GM12865 (cell line): ENCODE data around the gene HELZ2.
A peak's percentile ranks its signal among the peaks of the same experiment; 100 is the strongest.

ENCODE experiments used
- DNase-seq: peaks from one replicate; pipeline ENCODE4 v3.0.0; 2010; ENCODE audit warnings: low read depth
- H3K4me3 ChIP-seq: 2 replicates; pipeline ENCODE4 v1.5.1; 2011; ENCODE audit warnings: mild to moderate bottlenecking, low read depth, low read length, control low read depth
- TF ChIP-seq, protein P1 (sequence below): IDR thresholded peaks from 2 replicates; pipeline ENCODE4 v1.5.1; 2011; ENCODE audit warnings: low read length, control low read depth, low read depth, inconsistent platforms; ENCODE audit not compliant: insufficient read depth; ENCODE audit errors: missing control alignments

Gene HELZ2

DNA sequence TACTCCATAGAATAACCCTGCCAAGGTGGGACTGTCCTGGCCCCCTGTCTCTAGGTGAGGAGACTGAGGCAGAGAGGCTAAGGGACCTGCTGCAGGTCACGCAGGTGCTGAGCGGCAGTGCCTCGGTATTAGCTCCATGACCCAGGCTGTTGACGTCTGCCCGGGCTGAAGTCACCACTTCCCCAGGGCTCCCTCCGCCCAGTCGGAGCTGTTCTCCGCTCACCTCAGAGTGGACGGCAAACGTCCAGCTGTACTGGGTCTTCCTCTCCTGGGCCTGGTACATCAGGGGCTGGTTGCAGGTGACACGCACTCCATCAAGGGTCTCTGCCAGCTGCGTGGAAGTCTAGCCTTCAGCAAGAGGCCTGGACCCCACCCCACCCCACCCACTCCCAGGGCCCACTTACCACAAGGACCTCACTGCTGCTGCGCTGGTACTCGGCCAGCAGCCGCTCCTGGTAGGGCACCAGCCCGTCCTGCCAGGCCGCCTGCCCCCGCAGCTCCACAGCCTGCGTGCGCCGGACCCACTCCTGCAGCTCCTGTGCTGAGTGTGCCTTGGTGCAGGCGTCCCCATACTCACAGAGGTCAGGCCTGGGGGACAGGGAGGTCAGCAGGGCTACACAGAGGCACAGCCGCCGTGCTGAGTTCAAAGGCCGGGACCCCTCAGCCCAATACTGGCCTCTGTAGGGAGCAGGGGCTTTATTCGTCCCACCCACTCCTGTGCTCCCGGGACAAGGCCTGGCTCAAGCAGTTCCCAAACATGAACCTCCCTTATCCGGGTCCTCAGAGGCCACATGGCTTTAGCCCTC is 3.6 kb downstream of the HELZ2 start:
- no peak for DNase-seq
- H3K4me3 ChIP-seq: no peak overlapping the region
- TF ChIP-seq, protein P1, sequence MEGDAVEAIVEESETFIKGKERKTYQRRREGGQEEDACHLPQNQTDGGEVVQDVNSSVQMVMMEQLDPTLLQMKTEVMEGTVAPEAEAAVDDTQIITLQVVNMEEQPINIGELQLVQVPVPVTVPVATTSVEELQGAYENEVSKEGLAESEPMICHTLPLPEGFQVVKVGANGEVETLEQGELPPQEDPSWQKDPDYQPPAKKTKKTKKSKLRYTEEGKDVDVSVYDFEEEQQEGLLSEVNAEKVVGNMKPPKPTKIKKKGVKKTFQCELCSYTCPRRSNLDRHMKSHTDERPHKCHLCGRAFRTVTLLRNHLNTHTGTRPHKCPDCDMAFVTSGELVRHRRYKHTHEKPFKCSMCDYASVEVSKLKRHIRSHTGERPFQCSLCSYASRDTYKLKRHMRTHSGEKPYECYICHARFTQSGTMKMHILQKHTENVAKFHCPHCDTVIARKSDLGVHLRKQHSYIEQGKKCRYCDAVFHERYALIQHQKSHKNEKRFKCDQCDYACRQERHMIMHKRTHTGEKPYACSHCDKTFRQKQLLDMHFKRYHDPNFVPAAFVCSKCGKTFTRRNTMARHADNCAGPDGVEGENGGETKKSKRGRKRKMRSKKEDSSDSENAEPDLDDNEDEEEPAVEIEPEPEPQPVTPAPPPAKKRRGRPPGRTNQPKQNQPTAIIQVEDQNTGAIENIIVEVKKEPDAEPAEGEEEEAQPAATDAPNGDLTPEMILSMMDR: no peak

DNA sequence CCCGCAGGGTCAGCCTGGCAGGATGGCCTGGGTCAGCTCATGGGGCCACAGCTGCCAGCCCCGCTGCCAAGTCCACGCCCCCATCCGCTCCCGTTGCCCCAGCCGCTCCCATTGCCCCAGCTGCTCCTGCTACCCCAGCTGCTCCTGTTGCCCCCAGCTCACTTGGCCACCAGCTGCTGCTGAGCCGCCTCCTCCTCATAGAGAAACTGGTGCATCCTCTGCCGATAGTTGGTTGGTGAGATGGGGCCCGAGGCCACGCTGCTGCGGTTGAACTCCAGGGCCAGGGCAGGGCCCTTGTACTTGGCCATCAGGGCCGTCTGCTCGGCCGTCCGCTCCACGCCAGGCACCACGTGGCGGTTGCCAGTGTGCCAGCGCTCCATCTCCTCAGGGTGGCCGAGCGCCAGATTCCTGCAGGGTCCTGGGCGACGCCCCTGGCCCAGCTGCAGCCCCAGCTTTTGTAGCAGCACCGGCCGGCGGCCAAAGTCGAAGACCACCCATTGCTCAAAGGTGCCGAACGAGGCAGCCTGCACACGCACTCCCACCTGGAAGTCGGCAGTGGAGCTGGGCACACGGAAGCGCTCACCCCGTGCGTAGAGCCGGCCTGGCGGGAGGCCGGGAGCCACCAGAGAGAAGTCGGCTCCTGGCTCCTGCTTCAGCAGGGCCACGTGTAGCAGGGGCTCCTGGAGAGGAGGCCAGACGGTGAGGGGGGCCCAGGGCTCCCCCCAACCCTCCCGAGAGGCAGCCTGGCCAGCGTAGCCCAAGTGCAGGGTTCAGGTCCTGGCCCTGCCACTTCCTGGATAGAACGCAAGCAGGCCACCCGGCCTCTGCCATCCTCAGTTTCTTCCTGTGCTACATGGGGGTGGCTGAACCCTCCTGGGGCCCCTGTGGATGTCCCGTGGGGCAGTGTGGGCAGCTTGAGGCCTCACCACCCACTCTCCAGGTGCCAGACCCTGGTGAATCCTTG is 4.8 kb downstream of the HELZ2 start:
- no peak for DNase-seq
- TF ChIP-seq, protein P1: no peak
- no peak overlapping the region for H3K4me3 ChIP-seq

DNA sequence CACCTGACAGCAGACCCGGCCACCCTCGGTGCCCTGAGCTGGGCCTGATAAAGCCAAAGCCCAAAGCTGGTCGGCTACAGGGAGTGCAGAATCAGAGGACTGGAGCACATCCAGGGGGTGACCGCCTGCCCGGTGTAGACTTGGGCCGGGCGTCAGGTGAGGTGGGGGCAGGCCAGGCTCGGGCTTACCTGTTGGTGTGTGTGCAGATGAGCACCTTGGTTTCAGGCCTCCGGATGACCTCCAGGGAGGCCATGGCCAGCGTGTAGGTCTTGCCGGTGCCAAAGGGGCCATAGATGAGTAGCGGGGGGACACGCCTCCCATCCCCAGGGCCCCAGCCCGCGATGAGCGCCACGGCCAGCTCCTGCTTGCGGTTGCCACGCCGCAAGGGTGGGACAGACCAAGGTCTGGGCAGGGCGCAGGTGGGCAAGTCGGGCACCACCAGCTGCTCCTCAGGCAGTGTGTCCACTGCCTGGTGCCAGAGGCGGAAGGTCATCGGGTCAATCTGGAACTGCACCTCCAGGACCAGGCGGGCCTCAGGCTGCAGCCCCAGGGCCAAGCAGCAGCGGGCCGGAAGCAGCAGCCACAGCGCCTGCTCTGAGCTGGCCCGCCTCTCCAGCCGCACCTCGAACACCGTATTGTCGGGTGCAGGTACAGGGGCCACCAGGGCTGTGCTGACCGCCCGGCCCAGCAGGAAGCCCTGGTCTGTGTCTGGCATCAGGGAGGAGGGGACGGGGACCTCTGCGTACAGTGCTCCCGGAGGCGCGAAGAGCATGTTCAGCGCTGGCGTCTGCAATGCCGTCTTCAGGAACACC is 5.7 kb downstream of the HELZ2 start:
- TF ChIP-seq, protein P1: no peak
- H3K4me3 ChIP-seq: no peak overlapping the region
- DNase-seq: peak; percentile 47

DNA sequence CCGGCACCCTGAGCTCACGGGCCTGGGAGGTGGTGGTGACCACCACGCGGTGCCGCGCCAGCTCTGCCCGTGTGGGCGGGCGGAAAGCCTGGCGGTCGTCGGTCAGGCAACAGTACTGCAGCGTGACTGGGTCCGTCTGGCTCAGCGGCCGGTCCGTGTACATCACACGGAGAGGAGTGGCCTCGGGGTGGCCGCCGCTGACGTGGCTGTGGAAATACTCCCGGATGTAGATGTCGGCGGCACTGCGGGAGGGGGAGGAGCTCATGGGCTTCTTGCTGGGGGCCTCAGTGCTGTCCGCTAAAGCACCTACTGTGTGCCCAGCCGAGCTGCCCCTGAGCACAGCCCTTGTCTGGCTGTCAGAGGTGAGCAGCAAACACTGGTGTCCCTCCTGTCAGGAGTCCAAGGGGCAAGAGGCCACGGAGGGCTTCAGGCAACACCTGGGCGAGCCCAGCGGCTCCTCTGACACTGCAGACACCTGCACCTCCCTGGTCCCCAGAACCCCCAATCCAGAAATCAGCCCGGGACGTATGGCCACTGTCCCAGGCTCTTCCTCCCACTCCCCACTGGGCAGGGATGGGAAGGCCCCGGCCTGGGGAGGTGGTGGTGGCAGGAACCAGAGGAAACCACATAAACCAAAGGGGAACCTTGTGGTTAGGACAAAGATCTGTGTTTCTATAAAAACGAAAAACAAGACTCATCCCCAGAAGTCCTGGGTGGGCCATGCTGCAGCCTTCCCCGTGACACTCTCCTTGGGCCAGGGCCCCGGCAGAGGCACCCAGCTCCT is 6.5 kb downstream of the HELZ2 start:
- TF ChIP-seq, protein P1: no peak
- no peak overlapping the region for H3K4me3 ChIP-seq
- DNase-seq: peak; percentile 87

DNA sequence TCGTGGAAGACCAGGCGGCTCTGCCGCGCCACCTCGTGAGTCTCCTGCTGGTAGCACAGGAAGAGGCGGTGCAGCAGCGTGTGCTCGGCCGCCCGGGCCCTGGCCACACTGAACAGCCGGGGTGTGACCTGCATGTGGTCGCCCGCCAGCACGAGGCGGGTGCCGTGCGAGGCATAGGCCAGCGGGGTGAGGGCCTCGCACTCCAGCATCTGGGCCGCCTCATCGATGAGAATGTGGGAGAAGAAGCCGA is 7.0 kb downstream of the HELZ2 start:
- TF ChIP-seq, protein P1: no peak
- H3K4me3 ChIP-seq: no peak overlapping the region
- DNase-seq: peak; percentile 30

DNA sequence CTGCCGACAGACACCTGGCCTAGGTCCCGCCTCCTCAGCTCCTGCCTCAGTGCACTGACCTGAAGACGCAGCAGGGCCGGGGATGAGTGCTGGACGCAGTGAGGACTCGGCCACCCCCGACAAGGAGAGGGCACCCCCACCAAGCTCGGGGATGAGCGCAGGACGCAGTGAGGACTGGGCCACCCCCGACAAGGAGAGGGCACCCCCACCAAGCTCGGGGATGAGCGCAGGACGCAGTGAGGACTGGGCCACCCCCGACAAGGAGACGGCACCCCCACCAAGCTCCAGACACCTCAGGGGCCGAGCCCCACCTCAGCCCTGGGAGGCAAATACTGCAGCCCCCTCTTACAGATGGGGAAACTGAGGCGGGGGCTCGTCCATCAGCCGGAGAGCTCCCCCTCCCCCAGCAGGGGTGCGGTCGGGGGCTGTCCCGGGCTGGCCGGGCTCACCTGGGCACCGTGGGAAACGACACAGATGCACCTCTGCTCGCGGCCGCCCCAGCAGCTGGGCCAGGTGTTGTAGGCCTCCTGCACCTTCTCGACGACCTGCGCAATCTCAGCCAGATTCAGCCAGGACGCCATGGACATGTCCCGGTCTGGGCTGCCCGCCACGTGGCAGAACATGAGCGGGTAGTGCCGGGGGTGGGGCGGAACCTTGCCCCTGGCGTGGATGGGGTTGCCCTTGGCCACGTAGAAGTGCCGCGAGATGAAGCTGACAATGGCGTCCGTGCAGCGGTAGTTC is 7.5 kb downstream of the HELZ2 start:
- no peak overlapping the region for H3K4me3 ChIP-seq
- TF ChIP-seq, protein P1: no peak
- no peak for DNase-seq
